HepG2 (cell line): ENCODE results near the gene TRIM27. TPM values are rescaled to one million over a fixed set of nuclear protein-coding genes. Genes with fewer than 3 reads are reported as not detected.
A peak's percentile ranks its signal among the peaks of the same experiment; 100 is the strongest.

Experiments used
- CENPX ChIP-seq: sonication (generic); formaldehyde crosslinking; IDR thresholded peaks from 2 replicates; pipeline ENCODE4 v1.9.0; 2021; ENCODE audit warnings: mild to moderate bottlenecking, missing genetic modification reagents, moderate library complexity
- FOSL1 ChIP-seq: sonication (generic); formaldehyde crosslinking; IDR thresholded peaks from 2 replicates; pipeline ENCODE4 v1.9.0; 2021; ENCODE audit warnings: missing genetic modification reagents, borderline replicate concordance
- HDAC6 ChIP-seq: fragments of 200-600 bp; sonication (generic); IDR thresholded peaks from 2 replicates; pipeline ENCODE4 v1.7.0; 2017; ENCODE audit warnings: mild to moderate bottlenecking, antibody characterized with exemption, low read length, low read depth
- LCORL ChIP-seq, 2 experiments: fragments of 450-650 bp in 1 of 2; sonication (generic) in 1 of 2; formaldehyde crosslinking in 1 of 2; IDR thresholded peaks; 2 replicates each; pipeline versions ENCODE4 v1.5.0 to v1.6.1; 2017 to 2020; ENCODE audit warnings: antibody characterized with exemption in 1 of 2, missing genetic modification reagents in 1 of 2
- MBNL3 ChIP-seq: fragments of 250-450 bp; sonication (Bioruptor Pico); conservative IDR thresholded peaks from 2 replicates; pipeline ENCODE4 v1.8.0; 2022; ENCODE audit warnings: mild to moderate bottlenecking, inconsistent platforms
- MIER3 ChIP-seq: IDR thresholded peaks from 2 replicates; pipeline ENCODE4 v1.6.1; 2016; ENCODE audit warnings: missing compliant biosample characterization, borderline replicate concordance
- MIXL1 ChIP-seq: IDR thresholded peaks from 2 replicates; pipeline ENCODE4 v1.6.1; 2016
- MTA3 ChIP-seq: sonication (generic); formaldehyde crosslinking; IDR thresholded peaks from 2 replicates; pipeline ENCODE4 v1.4.0; 2020; ENCODE audit warnings: missing genetic modification reagents
- NFRKB ChIP-seq: fragments of 450-650 bp; IDR thresholded peaks from 2 replicates; pipeline ENCODE4 v1.6.1; 2017
- NKX3-1 ChIP-seq: sonication (generic); formaldehyde crosslinking; IDR thresholded peaks from 2 replicates; pipeline ENCODE4 v1.5.0; 2020; ENCODE audit warnings: missing genetic modification reagents
- POLR2A ChIP-seq, 2 experiments: IDR thresholded peaks; 2 replicates each; pipeline ENCODE4 v1.6.1; 2011; ENCODE audit warnings: low read depth in 2 of 2, low read length in 2 of 2, mild to moderate bottlenecking in 1 of 2, moderate library complexity in 1 of 2; ENCODE audit not compliant: insufficient read depth in 1 of 2
- SIX1 ChIP-seq: sonication (generic); formaldehyde crosslinking; IDR thresholded peaks from 2 replicates; pipeline ENCODE4 v1.4.0; 2020; ENCODE audit warnings: missing genetic modification reagents, borderline replicate concordance
- SMAD3 ChIP-seq: sonication (generic); formaldehyde crosslinking; IDR thresholded peaks from 2 replicates; pipeline ENCODE4 v1.4.0; 2020; ENCODE audit warnings: missing genetic modification reagents
- SMAD9 ChIP-seq: sonication (generic); formaldehyde crosslinking; IDR thresholded peaks from 2 replicates; pipeline ENCODE4 v1.5.1; 2020; ENCODE audit warnings: mild to moderate bottlenecking, missing genetic modification reagents
- SNAPC2 ChIP-seq: sonication (generic); formaldehyde crosslinking; IDR thresholded peaks from 2 replicates; pipeline ENCODE4 v1.8.1; 2022; ENCODE audit warnings: mild to moderate bottlenecking, missing genetic modification reagents
- TGIF2 ChIP-seq: IDR thresholded peaks from 2 replicates; pipeline ENCODE4 v1.6.1; 2016; ENCODE audit warnings: control low read depth, missing compliant biosample characterization
- XRCC5 ChIP-seq: fragments of 200-400 bp; formaldehyde crosslinking; optimal IDR thresholded peaks from 2 replicates; pipeline ENCODE3; 2017; ENCODE audit warnings: mild to moderate bottlenecking, low read length
- ZBTB1 ChIP-seq: sonication (generic); formaldehyde crosslinking; IDR thresholded peaks from 2 replicates; pipeline ENCODE4 v1.4.0; 2020; ENCODE audit warnings: missing genetic modification reagents, borderline replicate concordance
- ZNF143 ChIP-seq: sonication (generic); formaldehyde crosslinking; IDR thresholded peaks from 2 replicates; pipeline ENCODE4 v1.4.0; 2020; ENCODE audit warnings: missing genetic modification reagents
- polyA plus RNA-seq, 8 experiments: library from polyadenylated mRNA; depleted of rRNA in 3 of 8; stranded (reverse) in 7 of 8; unstranded in 1 of 8; fragments of >200 nt; fragmentation: Illumina TruSeq in 4 of 8; extraction: Trizol in 4 of 8; gene quantifications; 2 replicates each; pipeline versions ENCODE4 v1.2.1 to v1.2.3, GENCODE V29; 2011 to 2016; ENCODE audit warnings: low read depth in 4 of 8, missing spikeins in 1 of 8, mixed read lengths in 1 of 8; ENCODE audit not compliant: insufficient read depth in 1 of 8
- total RNA-seq, 5 experiments: library from RNA; depleted of rRNA; stranded (reverse); fragments of >200 nt; fragmentation: Illumina TruSeq; extraction: Trizol; gene quantifications; 2 replicates each; pipeline ENCODE4 v1.2.3, GENCODE V29; 2016; ENCODE audit warnings: low read depth in 1 of 5
- TF ChIP-seq, protein P1 (sequence below): sonication (generic); formaldehyde crosslinking; IDR thresholded peaks from 2 replicates; pipeline ENCODE4 v1.8.1; 2023; ENCODE audit warnings: mild to moderate bottlenecking, moderate library complexity, missing genetic modification reagents
- TF ChIP-seq, protein P2 (sequence below): IDR thresholded peaks from 2 replicates; pipeline ENCODE4 v1.6.1; 2016; ENCODE audit warnings: missing compliant biosample characterization, missing genetic modification reagents, borderline replicate concordance
- TF ChIP-seq, protein P3 (sequence below): sonication (generic); formaldehyde crosslinking; IDR thresholded peaks from 2 replicates; pipeline ENCODE4 v1.5.0; 2020; ENCODE audit warnings: mild to moderate bottlenecking, missing genetic modification reagents, borderline replicate concordance
- TF ChIP-seq, protein P4 (sequence below): IDR thresholded peaks from 2 replicates; pipeline ENCODE4 v1.6.1; 2018; ENCODE audit warnings: missing genetic modification reagents

TRIM27 gene
- total and polyA plus RNA-seq, 2 of the 13 experiments (the other 11 are each of a cell fraction or from before 2014, with no cell fraction given): 88.6 to 112 TPM

DNA sequence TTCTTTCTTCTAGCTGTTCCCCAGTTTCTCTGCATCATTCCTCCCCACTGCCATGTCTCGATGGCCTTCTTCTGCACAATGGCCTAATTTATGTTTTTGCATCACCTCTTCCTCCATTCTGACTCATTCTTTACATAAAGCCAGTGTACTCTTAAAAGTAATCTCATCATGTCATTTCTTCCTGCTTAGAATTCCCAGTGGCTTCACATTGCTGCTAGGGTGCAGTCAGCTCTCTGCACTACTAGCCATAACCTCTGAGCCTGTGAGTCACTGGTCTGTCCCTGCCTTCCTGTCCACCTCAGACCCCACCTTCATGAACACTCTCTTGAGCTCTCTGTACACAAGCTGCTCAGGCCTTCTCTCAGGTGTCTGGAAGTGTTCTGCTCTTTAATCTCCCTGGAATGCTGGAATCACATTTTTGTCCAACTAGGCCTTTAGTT, 24.1 kb upstream of the TRIM27 start (continued):
- TF ChIP-seq, protein P1, sequence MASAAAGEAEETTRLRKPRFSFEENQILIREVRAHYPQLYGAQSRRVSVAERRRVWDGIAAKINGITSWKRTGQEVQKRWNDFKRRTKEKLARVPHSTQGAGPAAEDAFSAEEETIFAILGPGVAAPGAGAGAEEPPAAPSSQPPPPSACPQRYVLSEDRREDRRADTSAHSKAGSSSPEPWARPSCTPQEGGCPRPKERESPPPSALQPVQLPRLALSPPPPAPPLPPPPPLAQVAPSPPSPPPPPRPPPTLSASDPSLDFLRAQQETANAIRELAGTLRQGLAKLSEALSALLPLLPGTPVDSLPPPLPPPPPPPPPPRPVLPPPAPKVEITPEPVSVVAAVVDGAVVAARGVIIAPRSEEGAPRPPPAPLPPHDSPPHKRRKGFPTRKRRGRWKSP: no peak
- 0 out of 2 replicates have a peak, but pooled peaks have one; percentile 28 for TF ChIP-seq TGIF2 (CRISPR knock-in tag)
- TF ChIP-seq MTA3 (CRISPR knock-in tag): no peak
- TF ChIP-seq NFRKB: no peak
- 0 out of 2 replicates have a peak, but pooled peaks have one; percentile 19 for TF ChIP-seq MIXL1
- no peak for TF ChIP-seq SIX1 (CRISPR knock-in tag)
- peak; percentile 80 for TF ChIP-seq FOSL1 (CRISPR knock-in tag)
- no peak for TF ChIP-seq MBNL3 (CRISPR knock-in tag)
- TF ChIP-seq HDAC6: no peak
- no peak for TF ChIP-seq ZBTB1 (CRISPR knock-in tag)
- TF ChIP-seq MIER3: 0 out of 2 replicates have a peak, but pooled peaks have one; percentile 32
- no peak for TF ChIP-seq NKX3-1 (CRISPR knock-in tag)
- no peak for TF ChIP-seq CENPX
- TF ChIP-seq, protein P2, sequence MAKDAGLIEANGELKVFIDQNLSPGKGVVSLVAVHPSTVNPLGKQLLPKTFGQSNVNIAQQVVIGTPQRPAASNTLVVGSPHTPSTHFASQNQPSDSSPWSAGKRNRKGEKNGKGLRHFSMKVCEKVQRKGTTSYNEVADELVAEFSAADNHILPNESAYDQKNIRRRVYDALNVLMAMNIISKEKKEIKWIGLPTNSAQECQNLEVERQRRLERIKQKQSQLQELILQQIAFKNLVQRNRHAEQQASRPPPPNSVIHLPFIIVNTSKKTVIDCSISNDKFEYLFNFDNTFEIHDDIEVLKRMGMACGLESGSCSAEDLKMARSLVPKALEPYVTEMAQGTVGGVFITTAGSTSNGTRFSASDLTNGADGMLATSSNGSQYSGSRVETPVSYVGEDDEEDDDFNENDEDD: no peak
- TF ChIP-seq, protein P3, sequence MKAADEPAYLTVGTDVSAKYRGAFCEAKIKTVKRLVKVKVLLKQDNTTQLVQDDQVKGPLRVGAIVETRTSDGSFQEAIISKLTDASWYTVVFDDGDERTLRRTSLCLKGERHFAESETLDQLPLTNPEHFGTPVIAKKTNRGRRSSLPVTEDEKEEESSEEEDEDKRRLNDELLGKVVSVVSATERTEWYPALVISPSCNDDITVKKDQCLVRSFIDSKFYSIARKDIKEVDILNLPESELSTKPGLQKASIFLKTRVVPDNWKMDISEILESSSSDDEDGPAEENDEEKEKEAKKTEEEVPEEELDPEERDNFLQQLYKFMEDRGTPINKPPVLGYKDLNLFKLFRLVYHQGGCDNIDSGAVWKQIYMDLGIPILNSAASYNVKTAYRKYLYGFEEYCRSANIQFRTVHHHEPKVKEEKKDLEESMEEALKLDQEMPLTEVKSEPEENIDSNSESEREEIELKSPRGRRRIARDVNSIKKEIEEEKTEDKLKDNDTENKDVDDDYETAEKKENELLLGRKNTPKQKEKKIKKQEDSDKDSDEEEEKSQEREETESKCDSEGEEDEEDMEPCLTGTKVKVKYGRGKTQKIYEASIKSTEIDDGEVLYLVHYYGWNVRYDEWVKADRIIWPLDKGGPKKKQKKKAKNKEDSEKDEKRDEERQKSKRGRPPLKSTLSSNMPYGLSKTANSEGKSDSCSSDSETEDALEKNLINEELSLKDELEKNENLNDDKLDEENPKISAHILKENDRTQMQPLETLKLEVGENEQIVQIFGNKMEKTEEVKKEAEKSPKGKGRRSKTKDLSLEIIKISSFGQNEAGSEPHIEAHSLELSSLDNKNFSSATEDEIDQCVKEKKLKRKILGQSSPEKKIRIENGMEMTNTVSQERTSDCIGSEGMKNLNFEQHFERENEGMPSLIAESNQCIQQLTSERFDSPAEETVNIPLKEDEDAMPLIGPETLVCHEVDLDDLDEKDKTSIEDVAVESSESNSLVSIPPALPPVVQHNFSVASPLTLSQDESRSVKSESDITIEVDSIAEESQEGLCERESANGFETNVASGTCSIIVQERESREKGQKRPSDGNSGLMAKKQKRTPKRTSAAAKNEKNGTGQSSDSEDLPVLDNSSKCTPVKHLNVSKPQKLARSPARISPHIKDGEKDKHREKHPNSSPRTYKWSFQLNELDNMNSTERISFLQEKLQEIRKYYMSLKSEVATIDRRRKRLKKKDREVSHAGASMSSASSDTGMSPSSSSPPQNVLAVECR (CRISPR knock-in tag): no peak
- TF ChIP-seq LCORL (IDR thresholded peaks at IDR 0.05): no peak; the same call in 1 of the 2 replicates
- no peak for TF ChIP-seq LCORL (CRISPR knock-in tag; IDR thresholded peaks at IDR 0.05)
- TF ChIP-seq SMAD3 (CRISPR knock-in tag): no peak
- TF ChIP-seq ZNF143 (CRISPR knock-in tag): no peak
- no peak for TF ChIP-seq SMAD9 (CRISPR knock-in tag)
- TF ChIP-seq, protein P4, sequence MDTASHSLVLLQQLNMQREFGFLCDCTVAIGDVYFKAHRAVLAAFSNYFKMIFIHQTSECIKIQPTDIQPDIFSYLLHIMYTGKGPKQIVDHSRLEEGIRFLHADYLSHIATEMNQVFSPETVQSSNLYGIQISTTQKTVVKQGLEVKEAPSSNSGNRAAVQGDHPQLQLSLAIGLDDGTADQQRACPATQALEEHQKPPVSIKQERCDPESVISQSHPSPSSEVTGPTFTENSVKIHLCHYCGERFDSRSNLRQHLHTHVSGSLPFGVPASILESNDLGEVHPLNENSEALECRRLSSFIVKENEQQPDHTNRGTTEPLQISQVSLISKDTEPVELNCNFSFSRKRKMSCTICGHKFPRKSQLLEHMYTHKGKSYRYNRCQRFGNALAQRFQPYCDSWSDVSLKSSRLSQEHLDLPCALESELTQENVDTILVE (CRISPR knock-in tag): no peak
- no peak for TF ChIP-seq XRCC5
- TF ChIP-seq SNAPC2 (CRISPR knock-in tag): no peak
- TF ChIP-seq POLR2A (IDR thresholded peaks at IDR 0.05; ENCODE audit: insufficient read depth in 1 of 2, low read depth in 2 of 2, low read length in 2 of 2): no peak
